GM10847 (cell line): Measurements from ENCODE around the gene IDE.

Experiments used
- POLR2A ChIP-seq: IDR thresholded peaks from 2 replicates; pipeline ENCODE4 v1.6.1; 2011; ENCODE audit not compliant: insufficient read length; ENCODE audit errors: extremely low read depth

The IDE gene

DNA sequence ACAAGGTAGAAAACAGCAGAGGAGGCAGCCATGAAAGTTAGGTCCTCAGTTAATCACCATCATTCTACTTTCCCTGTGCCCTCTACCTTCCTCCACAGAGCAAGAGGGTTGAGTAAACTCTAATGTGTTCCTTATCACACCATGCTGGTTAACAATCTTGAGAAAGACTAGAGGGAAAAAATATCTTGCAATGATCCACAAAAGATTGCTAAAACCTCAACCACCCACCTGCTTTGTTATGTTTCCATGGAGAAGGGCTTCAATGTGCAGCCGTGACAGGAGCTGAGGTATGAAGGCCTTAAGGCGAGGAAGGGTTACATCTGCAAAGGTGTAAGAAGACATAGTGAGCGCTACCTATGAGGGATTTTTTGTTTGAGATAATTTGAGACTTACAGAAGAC is 103.9 kb downstream of the IDE start:
- TF ChIP-seq POLR2A = no peak

DNA sequence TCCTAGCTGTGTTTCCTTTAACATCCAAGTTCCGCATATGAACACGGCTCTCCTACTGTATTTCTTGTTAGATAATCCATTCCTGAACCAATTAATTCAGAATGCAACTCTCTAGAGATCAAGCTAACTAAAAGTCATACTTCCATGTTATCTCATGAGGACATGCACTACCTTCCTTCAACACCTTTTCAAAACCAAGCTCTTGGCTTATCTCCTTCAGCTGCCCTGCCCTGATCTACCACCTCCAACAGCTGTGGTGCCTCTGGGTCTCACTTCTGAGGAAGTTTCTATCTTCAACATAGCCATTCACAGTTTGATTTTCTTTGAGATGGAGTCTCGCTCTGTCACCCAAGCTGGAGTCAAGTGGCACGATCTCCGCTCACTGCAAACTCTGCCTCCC is 109.5 kb downstream of the IDE start:
- no peak for TF ChIP-seq POLR2A

DNA sequence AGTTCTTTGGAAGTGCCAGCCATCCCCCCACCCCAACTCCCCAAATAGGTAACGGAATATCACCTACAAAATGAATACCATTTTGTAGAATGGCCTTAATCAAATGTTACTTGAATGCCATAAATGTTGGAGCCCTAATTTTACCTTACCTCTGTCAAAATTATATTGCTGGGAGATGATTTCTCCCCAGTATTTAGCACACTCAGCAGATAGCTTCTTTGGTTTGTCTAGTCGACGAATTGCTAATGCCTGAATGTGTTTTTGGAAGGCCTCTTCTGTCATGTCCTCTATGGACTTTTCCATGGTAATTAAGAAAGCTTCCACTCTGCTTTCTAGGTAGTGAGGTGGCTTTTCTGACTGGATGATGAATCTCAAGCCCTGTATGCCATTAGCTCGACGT is 110.3 kb downstream of the IDE start:
- no peak for TF ChIP-seq POLR2A

DNA sequence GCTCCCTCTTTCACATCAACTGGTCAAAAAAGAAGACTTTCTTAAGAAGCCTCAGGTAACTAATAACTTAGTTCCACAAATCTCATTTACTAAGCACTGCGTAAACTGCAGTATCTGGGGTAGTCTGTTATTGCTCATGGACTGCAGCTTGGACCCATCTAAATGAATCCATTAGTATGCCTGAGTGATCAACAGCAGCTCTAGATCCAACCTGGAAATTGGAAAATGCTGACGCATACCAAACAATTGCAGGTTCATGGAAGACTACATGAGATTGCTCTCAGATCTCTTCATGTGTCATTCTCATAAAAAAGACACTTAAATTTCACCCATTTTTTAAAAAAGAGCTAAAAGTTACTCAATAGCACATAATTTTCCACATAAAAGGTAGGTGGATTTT is 121.6 kb downstream of the IDE start:
- TF ChIP-seq POLR2A = no peak

DNA sequence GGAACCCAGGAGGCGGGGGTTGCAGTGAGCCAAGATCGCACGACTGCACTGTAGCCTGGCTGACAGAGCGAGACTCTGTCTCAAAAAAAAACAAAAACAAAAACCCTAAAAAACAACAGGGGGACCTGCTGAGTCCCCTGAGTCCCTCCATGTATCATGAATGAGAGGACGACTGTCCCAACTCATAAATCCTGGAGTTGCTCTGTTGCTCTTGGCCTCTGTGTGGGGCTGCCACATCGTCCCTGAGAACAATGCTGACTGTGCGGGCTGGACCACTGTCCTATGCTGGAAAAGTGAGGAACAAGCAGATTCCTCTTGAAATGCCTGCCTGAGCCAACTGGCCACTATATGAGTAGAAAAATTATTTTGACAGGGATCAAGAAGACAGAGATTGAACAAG is 122.5 kb downstream of the IDE start:
- TF ChIP-seq POLR2A = no peak

DNA sequence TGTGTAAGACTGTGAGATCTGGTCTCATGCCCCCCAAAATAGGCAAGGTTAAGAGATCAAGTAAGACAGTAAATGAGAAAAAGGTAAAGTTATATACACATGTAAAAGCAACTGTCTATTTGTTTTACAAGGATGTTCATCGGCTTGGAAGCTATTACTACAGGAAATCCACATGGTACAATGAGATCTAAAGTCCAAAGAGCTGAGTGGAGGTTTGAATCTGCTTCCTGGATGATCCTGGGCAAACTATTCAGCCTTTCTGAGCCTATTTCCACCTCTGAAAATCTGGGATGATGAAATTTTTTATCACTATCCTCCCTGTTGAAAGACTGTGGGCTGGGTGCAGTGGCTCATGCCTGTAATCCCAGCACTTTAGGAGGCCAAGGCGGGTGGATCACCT is 123.0 kb downstream of the IDE start:
- no peak for TF ChIP-seq POLR2A

DNA sequence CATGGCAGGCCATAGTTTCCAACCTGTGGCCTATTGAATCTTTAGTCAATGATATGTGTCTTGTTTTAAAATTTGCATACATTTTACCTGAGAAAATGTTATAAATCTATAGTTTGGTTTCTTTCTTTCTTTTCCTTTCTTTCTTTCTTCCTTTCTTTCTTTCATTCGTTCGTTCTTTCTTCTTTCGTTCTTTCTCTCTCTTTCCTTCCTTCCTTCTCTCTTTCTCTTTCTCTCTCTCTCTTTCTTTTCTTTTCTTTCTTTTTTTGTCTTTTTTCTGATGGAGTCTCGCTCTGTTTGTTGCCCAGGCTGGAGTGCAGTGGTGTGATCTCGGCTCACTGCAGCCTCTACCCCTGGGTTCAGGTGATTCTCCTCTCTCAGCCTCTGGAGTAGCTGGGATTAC is 133.3 kb downstream of the IDE start:
- no peak for TF ChIP-seq POLR2A

DNA sequence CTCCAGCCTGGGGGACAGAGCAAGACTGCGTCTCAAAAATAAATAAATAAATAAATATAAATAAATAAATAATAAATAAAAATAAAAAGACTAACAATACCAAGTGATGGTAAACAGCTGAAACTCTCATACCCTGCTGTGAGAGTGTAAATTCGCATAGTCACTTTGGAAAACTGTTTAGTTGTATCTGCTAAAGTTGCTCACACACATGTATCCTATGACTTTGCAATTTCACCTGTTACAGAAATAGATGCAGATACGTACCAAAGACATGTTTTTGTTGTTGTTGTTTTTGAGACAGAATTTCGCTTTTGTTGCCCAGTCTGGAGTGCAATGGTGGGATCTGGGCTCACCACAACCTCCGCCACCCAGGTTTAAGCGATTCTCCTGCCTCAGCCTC is 135.7 kb downstream of the IDE start:
- no peak for TF ChIP-seq POLR2A

DNA sequence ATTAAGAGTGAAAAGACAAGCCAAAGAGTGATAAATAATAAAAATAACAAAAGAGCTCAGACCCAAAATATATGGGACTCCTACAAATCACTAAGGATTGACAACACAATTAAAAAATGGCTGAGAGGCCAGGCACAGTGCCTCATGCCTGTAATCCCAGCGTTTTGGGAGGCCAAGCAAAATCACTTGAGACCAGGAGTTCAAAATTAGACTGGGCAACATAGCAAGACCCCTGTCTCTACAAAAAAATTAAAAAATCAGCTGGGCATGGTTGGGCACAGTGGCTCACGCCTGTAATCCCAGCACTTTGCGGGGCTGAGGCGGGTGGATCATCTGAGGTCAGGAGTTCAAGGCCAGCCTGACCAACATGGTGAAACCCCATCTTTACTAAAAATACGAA is 137.3 kb downstream of the IDE start:
- no peak for TF ChIP-seq POLR2A

DNA sequence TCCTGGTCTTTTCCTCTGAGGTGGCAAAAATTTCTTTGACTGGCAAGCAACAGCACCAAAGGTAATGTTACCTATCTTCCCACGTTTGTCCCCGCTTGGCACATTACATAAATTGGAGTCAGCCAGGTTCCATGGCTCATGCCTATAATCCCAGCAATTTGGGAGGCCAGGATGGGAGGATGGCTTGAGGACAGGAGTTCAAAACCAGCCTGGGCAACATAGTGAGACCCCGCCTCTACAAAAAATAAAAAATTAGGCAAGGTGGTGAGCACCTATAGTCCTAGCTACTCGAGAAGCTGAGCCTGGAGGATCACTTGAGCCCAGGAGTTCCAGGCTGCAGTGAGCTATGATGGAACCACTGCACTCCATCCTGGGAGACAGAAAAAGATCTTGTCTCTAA is 139.5 kb downstream of the IDE start:
- no peak for TF ChIP-seq POLR2A

DNA sequence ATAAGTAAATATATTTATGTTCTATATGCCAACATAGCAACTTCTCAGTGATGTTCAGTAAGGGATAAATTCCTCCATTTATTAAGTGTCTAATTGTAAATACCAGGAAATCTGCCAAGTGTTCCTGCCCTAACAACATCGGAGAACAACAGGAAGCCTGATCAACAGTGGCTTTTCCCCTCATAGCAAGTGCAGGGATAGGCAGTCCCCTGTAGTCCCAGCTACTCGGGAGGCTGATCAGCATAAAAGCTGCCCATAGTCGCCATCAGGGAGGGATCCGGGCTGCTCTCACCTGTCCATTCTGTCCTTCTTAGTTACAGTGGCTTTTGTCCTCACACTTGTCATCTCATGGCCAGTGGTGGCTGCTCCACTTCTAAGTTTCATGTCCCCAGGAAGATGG is 141.3 kb downstream of the IDE start:
- TF ChIP-seq POLR2A = no peak

DNA sequence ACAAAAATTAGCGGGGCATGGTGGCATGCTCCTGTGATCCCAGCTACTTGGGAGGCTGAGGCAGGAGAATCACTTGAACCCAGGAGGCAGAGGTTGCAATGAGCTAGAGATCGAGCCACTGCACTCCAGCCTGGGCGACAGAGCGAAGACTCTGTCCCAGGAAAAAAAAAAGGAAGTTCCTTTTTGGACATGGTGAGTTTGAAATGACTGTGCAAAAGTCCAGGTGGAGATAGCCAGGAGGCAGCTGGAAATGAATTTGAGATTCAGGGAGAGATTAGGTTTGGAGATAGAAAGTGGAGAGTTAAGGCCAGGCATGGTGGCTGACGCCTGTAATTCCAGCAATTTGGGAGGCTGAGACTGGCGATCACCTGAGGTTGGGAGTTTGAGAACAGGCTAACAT is 143.8 kb downstream of the IDE start:
- TF ChIP-seq POLR2A = no peak

DNA sequence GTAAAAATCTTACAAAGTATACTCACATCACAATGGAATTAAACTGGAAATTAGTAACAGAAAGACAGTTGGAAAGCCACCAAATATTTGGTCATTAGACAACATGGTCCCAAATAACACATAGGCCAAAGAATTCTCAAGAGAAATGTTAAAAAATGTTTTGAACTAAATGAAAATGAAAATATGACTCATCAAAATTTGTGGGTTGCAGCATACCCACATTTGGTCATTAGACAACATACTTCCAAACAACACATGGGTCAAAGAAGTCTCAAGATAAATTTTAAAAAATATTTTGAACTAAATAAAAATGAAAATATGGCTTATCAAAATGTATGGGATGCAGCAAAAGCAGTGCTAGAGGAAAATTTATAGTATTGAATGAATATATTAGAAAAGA is 152.3 kb downstream of the IDE start:
- TF ChIP-seq POLR2A = no peak

DNA sequence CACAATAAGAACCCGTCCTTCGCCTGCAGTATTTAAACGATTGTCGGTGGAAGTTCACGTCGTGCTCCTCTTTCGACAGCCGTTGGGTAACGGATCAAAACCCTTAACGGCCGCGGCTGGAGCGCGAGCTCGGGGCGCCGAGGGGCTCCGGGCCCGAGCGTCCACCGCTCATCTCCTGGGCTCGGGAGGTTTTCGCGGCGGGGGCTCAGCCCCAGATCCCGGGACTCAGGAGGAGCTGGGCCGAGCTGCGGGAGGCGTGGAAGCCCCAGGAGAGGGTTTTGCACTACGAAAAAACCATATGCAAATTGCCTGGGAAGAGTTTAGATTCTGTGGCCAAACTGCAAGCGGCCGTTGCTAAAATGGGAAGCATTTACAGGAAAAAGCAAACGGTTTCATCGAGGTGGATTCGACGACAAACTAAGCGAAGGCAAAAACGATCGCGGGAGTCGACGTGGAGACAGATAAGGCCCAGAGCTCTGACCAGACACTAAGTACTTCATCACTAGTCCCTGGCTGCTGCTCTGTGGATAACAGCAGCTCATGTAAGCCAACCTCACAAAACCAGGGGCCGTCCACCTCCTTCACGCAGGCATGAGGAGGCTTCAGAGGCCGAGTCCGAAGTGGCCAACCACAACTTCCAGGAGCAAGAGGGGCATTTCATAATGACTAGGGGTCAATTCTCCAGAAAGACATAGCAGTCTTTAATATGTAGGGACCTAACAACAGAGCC is 153.2 kb downstream of the IDE start:
- no peak for TF ChIP-seq POLR2A

DNA sequence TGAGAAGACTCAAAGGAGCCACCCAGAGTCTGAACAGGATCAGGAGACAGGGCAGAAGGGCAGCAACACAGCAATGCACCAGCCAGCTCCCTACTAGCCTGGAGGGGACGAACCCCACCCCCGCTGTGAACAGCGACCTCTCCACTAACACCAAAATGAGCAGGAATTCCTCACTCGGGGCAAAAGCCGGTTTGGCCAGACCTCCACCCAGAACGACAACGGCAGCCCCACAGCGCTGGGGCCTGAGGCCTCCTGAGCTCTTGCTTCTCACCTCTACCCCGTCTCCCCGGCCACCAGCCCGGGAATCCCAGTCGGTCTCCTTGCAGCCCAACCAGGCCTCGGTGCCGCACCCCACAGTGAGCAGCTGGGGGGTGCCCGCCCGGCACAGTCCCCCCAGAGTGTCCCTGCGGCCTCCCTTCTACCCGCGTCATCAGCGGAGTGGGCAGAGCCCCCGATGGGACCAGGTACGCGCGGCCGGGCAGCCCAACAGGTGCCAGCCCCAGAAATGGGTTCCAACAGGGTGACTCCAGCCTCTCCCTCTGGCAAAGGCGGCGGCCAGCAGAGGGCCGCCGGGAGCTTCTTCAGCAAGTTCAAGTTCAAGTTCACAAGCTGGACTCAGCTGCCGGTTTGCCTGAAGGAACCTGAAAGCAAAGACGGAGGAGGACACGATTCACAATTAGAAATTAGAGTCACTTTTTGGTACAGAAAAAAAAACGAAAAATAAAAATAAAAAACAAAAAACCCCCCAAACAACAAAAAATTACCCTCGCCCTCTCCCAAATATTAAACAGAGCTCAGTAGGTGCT is 153.9 kb downstream of the IDE start:
- TF ChIP-seq POLR2A = no peak

DNA sequence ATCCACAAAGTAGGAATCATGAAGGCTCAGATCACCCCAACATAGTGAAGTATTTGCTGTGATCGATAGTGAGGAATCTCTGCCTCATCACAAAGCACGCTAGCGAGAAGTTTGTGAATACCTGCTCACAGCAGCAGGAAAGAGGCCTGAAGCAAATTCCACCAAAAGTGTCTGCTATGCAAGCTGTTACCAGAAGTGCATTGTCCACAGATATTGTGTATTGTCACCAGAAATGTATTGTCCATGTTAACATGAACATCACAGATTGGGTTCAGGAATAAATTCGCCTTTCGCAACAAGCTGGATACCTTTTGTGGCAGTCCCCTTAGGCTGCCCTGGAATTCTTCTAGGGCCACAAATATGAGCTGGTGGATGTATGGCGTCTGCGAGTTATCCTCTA is 155.0 kb downstream of the IDE start:
- no peak for TF ChIP-seq POLR2A

DNA sequence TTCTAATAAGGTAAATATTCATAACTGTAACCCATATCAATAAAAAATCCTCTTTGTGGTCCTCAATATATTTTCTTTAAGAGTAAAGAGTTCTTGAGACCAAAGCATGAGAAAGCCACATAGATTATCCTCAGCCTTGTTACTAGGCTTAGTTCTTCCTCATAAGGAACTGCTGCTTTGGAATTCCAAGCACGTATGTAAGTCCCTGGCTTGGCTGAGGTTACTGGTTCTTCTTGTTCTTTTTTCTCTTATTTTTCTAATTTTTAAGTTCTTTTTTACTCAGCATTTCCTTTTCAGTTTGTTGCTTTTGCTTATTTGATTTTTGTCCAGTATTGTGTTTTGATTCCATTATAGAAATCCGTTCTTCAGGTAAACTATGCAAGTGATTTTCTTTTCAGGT is 155.7 kb downstream of the IDE start:
- no peak for TF ChIP-seq POLR2A
